Upper lobe of left lung (tissue), 4 donors: ENCODE data around the gene SCLT1.

Experiments used
- EP300 ChIP-seq, 4 donors: sonication (generic); formaldehyde crosslinking; IDR thresholded peaks; one replicate each; pipeline ENCODE4 v1.5.1; 2017; ENCODE audit warnings: antibody characterized with exemption in 4 of 4, control low read depth in 2 of 4
- POLR2A ChIP-seq, 4 donors: fragments of 450-650 bp; IDR thresholded peaks; one replicate each; pipeline ENCODE4 v1.5.1; 2016 to 2017; ENCODE audit warnings: antibody characterized with exemption in 4 of 4, mild to moderate bottlenecking in 2 of 4
- TF ChIP-seq, protein P1 (sequence below), 6 experiments: fragments of 450-650 bp in 4 of 6; fragments of 200-600 bp in 2 of 6; sonication (generic) in 2 of 6; IDR thresholded peaks; one replicate each; pipeline ENCODE4 v1.5.1; 2016 to 2019; ENCODE audit warnings: antibody characterized with exemption in 6 of 6

DNA sequence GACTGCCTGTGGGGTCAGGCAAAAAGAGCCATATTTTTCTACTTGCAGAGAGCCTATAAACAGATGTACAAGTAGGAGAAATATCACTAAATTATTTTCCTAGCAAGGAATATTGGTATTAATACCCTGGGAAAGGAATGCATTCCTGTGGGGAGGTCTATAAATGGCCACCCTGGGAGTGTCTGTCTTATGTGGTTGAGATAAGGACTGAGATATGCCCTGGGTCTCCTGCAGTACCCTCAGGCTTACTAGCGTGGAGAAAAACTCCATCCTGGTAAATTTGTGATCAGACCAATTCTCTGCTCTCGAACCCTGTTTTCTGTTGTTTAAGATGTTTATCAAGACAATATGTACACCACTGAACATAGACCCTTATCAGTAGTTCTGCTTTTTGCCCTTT lies 38.0 kb upstream of the SCLT1 start:
- TF ChIP-seq, protein P1, sequence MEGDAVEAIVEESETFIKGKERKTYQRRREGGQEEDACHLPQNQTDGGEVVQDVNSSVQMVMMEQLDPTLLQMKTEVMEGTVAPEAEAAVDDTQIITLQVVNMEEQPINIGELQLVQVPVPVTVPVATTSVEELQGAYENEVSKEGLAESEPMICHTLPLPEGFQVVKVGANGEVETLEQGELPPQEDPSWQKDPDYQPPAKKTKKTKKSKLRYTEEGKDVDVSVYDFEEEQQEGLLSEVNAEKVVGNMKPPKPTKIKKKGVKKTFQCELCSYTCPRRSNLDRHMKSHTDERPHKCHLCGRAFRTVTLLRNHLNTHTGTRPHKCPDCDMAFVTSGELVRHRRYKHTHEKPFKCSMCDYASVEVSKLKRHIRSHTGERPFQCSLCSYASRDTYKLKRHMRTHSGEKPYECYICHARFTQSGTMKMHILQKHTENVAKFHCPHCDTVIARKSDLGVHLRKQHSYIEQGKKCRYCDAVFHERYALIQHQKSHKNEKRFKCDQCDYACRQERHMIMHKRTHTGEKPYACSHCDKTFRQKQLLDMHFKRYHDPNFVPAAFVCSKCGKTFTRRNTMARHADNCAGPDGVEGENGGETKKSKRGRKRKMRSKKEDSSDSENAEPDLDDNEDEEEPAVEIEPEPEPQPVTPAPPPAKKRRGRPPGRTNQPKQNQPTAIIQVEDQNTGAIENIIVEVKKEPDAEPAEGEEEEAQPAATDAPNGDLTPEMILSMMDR (IDR thresholded peaks at IDR 0.05): no peak
- TF ChIP-seq POLR2A (IDR thresholded peaks at IDR 0.05) (no peak), EP300 (IDR thresholded peaks at IDR 0.05) (no peak)
